Measurements from ENCODE around the gene GATC.
A peak's percentile ranks its signal among the peaks of the same experiment; 100 is the strongest.
"Not testable (repeated sequence)": the region's sequence is repeated elsewhere in the genome, so short reads cannot be mapped to it uniquely, and the experiment has no call there.

GATC gene

GRCh38 chr12:120472521-120472920 lies 26.3 kb downstream of the GATC start:
- no peak for DNase-seq

GRCh38 chr12:120473807-120474615 lies 27.8 kb downstream of the GATC start:
- DNase-seq: no peak

- DNase-seq: no peak
Observed at GRCh38 chr12:120474616-120474960, 28.3 kb downstream of the GATC start.

GRCh38 chr12:120475643-120476042 lies 29.4 kb downstream of the GATC start:
- DNase-seq: no peak

- DNase-seq: no peak
Observed at GRCh38 chr12:120479458-120479857, 33.2 kb downstream of the GATC start.

GRCh38 chr12:120480211-120480610 lies 34.0 kb downstream of the GATC start:
- DNase-seq: no peak

GRCh38 chr12:120481022-120481767 lies 35.0 kb downstream of the GATC start:
- no peak for DNase-seq

GRCh38 chr12:120483621-120484020 lies 37.4 kb downstream of the GATC start:
- no peak for DNase-seq

GRCh38 chr12:120485961-120486881 lies 40.0 kb downstream of the GATC start:
- no peak for DNase-seq

- DNase-seq: not testable (repeated sequence)
Observed at GRCh38 chr12:120487552-120487951, 41.3 kb downstream of the GATC start.

GRCh38 chr12:120488057-120488640 lies 41.9 kb downstream of the GATC start:
- DNase-seq: no peak

GRCh38 chr12:120489018-120489417 lies 42.8 kb downstream of the GATC start:
- no peak for DNase-seq

GRCh38 chr12:120490325-120490724 lies 44.1 kb downstream of the GATC start:
- DNase-seq: no peak

GRCh38 chr12:120490833-120491512 lies 44.7 kb downstream of the GATC start:
- DNase-seq: no peak

- DNase-seq: no peak
Observed at GRCh38 chr12:120495186-120495730, 49.0 kb downstream of the GATC start.

GRCh38 chr12:120495731-120496412 lies 49.6 kb downstream of the GATC start, which contains the start of gene DYNLL1:
DYNLL1 (plus strand) TSS chr12:120496113; CDS start chr12:120496422, 309 bp downstream.
- DNase-seq: peak; percentile 89

GRCh38 chr12:120496413-120497340 lies 50.4 kb downstream of the GATC start:
- peak; percentile 20 for DNase-seq

GRCh38 chr12:120497524-120498150 lies 51.4 kb downstream of the GATC start:
- no peak for DNase-seq

GRCh38 chr12:120498870-120499515 lies 52.7 kb downstream of the GATC start:
- no peak for DNase-seq
